HepG2 (cell line): ENCODE measurements around the gene TMEM74B. TPM values are rescaled to one million over a fixed set of nuclear protein-coding genes. Genes with fewer than 3 reads are reported as not detected.

Source experiments
- AGO2 ChIP-seq: fragments of 200-400 bp; formaldehyde crosslinking; optimal IDR thresholded peaks from 2 replicates; pipeline ENCODE3; 2017; ENCODE audit warnings: mild to moderate bottlenecking, low read depth, low read length, moderate library complexity
- AHR ChIP-seq: IDR thresholded peaks from 2 replicates; pipeline ENCODE4 v1.6.1; 2018; ENCODE audit warnings: missing genetic modification reagents, missing compliant biosample characterization
- CTCF ChIP-seq: sonication (generic); formaldehyde crosslinking; IDR thresholded peaks from 2 replicates; pipeline ENCODE4 v1.5.0; 2020; ENCODE audit warnings: mild to moderate bottlenecking, missing genetic modification reagents, moderate library complexity
- ISX ChIP-seq: sonication (generic); formaldehyde crosslinking; conservative IDR thresholded peaks from 2 replicates; pipeline ENCODE4 v1.5.0; 2020; ENCODE audit warnings: missing genetic modification reagents
- MAFK ChIP-seq, 2 experiments: IDR thresholded peaks in 1 of 2; conservative IDR thresholded peaks in 1 of 2; 2 replicates each; pipeline ENCODE4 v1.6.1; 2011; ENCODE audit warnings: improper control_type of control experiment in 2 of 2, low read length in 2 of 2
- MZF1 ChIP-seq: sonication (generic); formaldehyde crosslinking; IDR thresholded peaks from 2 replicates; pipeline ENCODE4 v1.8.1; 2023; ENCODE audit warnings: mild to moderate bottlenecking, missing genetic modification reagents, borderline replicate concordance
- REL ChIP-seq: sonication (generic); formaldehyde crosslinking; conservative IDR thresholded peaks from 2 replicates; pipeline ENCODE4 v1.8.0; 2022; ENCODE audit warnings: mild to moderate bottlenecking, missing genetic modification reagents, moderate library complexity
- TMF1 ChIP-seq: sonication (generic); formaldehyde crosslinking; IDR thresholded peaks from 2 replicates; pipeline ENCODE4 v1.8.1; 2022; ENCODE audit warnings: low read depth, missing genetic modification reagents
- ZBTB20 ChIP-seq: sonication (generic); formaldehyde crosslinking; IDR thresholded peaks from 2 replicates; pipeline ENCODE4 v1.8.1; 2023; ENCODE audit warnings: missing genetic modification reagents, low read depth, mild to moderate bottlenecking, borderline replicate concordance
- ZBTB21 ChIP-seq: sonication (generic); formaldehyde crosslinking; IDR thresholded peaks from 2 replicates; pipeline ENCODE4 v1.4.0; 2020; ENCODE audit warnings: missing genetic modification reagents
- ZBTB38 ChIP-seq: sonication (generic); formaldehyde crosslinking; IDR thresholded peaks from 2 replicates; pipeline ENCODE4 v1.5.1; 2020; ENCODE audit warnings: mild to moderate bottlenecking, missing genetic modification reagents
- ZNF510 ChIP-seq: sonication (generic); formaldehyde crosslinking; IDR thresholded peaks from 2 replicates; pipeline ENCODE4 v1.4.0; 2020; ENCODE audit warnings: low read depth, mild to moderate bottlenecking, missing genetic modification reagents
- ZNF569 ChIP-seq: sonication (generic); formaldehyde crosslinking; IDR thresholded peaks from 2 replicates; pipeline ENCODE4 v1.5.0; 2020; ENCODE audit warnings: mild to moderate bottlenecking, missing genetic modification reagents, moderate library complexity, borderline replicate concordance
- ZNF672 ChIP-seq: sonication (generic); formaldehyde crosslinking; IDR thresholded peaks from 2 replicates; pipeline ENCODE4 v1.8.1; 2022; ENCODE audit warnings: missing genetic modification reagents
- ZNF7 ChIP-seq: IDR thresholded peaks from 2 replicates; pipeline ENCODE4 v1.6.1; 2016; ENCODE audit warnings: missing biosample characterization, missing genetic modification reagents
- ZNF773 ChIP-seq: sonication (generic); formaldehyde crosslinking; IDR thresholded peaks from 2 replicates; pipeline ENCODE4 v1.4.0; 2020; ENCODE audit warnings: missing genetic modification reagents, borderline replicate concordance
- ZNF780A ChIP-seq: sonication (generic); formaldehyde crosslinking; IDR thresholded peaks from 2 replicates; pipeline ENCODE4 v1.8.0; 2022; ENCODE audit warnings: mild to moderate bottlenecking, missing genetic modification reagents, moderate library complexity
- polyA plus RNA-seq, 8 experiments: library from polyadenylated mRNA; depleted of rRNA in 3 of 8; stranded (reverse) in 7 of 8; unstranded in 1 of 8; fragments of >200 nt; fragmentation: Illumina TruSeq in 4 of 8; extraction: Trizol in 4 of 8; gene quantifications; 2 replicates each; pipeline versions ENCODE4 v1.2.1 to v1.2.3, GENCODE V29; 2011 to 2016; ENCODE audit warnings: low read depth in 4 of 8, missing spikeins in 1 of 8, mixed read lengths in 1 of 8; ENCODE audit not compliant: insufficient read depth in 1 of 8
- total RNA-seq, 5 experiments: library from RNA; depleted of rRNA; stranded (reverse); fragments of >200 nt; fragmentation: Illumina TruSeq; extraction: Trizol; gene quantifications; 2 replicates each; pipeline ENCODE4 v1.2.3, GENCODE V29; 2016; ENCODE audit warnings: low read depth in 1 of 5
- TF ChIP-seq, protein P1 (sequence below): sonication (generic); formaldehyde crosslinking; IDR thresholded peaks from 2 replicates; pipeline ENCODE4 v1.4.0; 2020; ENCODE audit warnings: missing genetic modification reagents, mild to moderate bottlenecking, borderline replicate concordance
- TF ChIP-seq, protein P2 (sequence below): sonication (generic); formaldehyde crosslinking; IDR thresholded peaks from 2 replicates; pipeline ENCODE4 v1.5.1; 2020; ENCODE audit warnings: mild to moderate bottlenecking, missing genetic modification reagents, borderline replicate concordance

Gene TMEM74B
- total and polyA plus RNA-seq, 2 of the 13 experiments (the other 11 are each of a cell fraction or from before 2014, with no cell fraction given): 4.7 to 18.4 TPM

DNA sequence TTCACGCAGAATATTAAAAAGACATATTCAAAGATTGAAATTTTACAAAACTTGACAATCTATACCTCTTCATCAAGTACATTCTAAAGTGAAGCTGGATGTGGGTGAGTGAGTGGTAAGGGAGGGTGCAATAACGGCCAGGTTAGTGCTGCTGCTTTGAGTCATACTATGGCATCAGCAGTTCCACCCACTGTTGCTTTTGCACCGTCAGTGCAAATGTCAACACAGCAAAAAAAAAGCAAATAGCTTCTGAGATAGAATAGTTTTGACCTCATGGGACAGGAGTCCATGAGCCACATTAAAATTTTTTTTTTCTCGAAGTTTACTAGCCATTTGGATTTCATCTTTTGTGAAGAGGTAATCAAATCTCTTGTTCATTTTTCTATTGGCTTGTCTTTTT lies 34.6 kb downstream of the TMEM74B start (continued):
- TF ChIP-seq REL (CRISPR knock-in tag) (no peak), AHR (CRISPR knock-in tag) (no peak), TMF1 (no peak), ZNF510 (CRISPR knock-in tag) (no peak), ZBTB21 (CRISPR knock-in tag) (peak; percentile 96), CTCF (no peak), ZNF7 (no peak), MAFK (conservative IDR thresholded peaks at IDR 0.05 in 1 of 2, IDR thresholded peaks at IDR 0.05 in 1 of 2; ENCODE audit: low read length in 2 of 2) (peak; percentile 98 to 99), MZF1 (CRISPR knock-in tag) (no peak), ZNF780A (CRISPR knock-in tag) (no peak), AGO2 (no peak), ZBTB20 (CRISPR knock-in tag) (no peak), ZNF672 (CRISPR knock-in tag) (no peak), ZNF773 (CRISPR knock-in tag) (no peak), ZNF569 (no peak), ISX (CRISPR knock-in tag) (no peak), ZBTB38 (CRISPR knock-in tag) (no peak)
- TF ChIP-seq, protein P1, sequence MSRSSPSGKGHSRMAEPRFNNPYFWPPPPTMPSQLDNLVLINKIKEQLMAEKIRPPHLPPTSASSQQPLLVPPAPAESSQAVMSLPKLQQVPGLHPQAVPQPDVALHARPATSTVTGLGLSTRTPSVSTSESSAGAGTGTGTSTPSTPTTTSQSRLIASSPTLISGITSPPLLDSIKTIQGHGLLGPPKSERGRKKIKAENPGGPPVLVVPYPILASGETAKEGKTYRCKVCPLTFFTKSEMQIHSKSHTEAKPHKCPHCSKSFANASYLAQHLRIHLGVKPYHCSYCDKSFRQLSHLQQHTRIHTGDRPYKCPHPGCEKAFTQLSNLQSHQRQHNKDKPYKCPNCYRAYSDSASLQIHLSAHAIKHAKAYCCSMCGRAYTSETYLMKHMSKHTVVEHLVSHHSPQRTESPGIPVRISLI: peak; percentile 86
- TF ChIP-seq, protein P2, sequence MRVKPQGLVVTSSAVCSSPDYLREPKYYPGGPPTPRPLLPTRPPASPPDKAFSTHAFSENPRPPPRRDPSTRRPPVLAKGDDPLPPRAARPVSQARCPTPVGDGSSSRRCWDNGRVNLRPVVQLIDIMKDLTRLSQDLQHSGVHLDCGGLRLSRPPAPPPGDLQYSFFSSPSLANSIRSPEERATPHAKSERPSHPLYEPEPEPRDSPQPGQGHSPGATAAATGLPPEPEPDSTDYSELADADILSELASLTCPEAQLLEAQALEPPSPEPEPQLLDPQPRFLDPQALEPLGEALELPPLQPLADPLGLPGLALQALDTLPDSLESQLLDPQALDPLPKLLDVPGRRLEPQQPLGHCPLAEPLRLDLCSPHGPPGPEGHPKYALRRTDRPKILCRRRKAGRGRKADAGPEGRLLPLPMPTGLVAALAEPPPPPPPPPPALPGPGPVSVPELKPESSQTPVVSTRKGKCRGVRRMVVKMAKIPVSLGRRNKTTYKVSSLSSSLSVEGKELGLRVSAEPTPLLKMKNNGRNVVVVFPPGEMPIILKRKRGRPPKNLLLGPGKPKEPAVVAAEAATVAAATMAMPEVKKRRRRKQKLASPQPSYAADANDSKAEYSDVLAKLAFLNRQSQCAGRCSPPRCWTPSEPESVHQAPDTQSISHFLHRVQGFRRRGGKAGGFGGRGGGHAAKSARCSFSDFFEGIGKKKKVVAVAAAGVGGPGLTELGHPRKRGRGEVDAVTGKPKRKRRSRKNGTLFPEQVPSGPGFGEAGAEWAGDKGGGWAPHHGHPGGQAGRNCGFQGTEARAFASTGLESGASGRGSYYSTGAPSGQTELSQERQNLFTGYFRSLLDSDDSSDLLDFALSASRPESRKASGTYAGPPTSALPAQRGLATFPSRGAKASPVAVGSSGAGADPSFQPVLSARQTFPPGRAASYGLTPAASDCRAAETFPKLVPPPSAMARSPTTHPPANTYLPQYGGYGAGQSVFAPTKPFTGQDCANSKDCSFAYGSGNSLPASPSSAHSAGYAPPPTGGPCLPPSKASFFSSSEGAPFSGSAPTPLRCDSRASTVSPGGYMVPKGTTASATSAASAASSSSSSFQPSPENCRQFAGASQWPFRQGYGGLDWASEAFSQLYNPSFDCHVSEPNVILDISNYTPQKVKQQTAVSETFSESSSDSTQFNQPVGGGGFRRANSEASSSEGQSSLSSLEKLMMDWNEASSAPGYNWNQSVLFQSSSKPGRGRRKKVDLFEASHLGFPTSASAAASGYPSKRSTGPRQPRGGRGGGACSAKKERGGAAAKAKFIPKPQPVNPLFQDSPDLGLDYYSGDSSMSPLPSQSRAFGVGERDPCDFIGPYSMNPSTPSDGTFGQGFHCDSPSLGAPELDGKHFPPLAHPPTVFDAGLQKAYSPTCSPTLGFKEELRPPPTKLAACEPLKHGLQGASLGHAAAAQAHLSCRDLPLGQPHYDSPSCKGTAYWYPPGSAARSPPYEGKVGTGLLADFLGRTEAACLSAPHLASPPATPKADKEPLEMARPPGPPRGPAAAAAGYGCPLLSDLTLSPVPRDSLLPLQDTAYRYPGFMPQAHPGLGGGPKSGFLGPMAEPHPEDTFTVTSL (CRISPR knock-in tag): no peak
